Tibial nerve (tissue), 4 donors: ENCODE data around the gene NAPA. TPM values are rescaled to one million over a fixed set of nuclear protein-coding genes. Genes with fewer than 3 reads are reported as not detected.

Experiments
- DNase-seq, 2 donors: peaks; one replicate each; pipeline ENCODE4 v3.0.0-alpha.2; 2019; ENCODE audit warnings: low spot score in 2 of 2
- H3K27ac ChIP-seq, 4 donors: fragments of 200-600 bp; sonication (generic) in 3 of 4; one replicate each; pipeline ENCODE4 v1.5.1; 2017 to 2019; ENCODE audit warnings: mild to moderate bottlenecking in 1 of 4
- H3K27me3 ChIP-seq, 2 donors: fragments of 200-600 bp; sonication (generic) in 1 of 2; one replicate each; pipeline versions ENCODE4 v1.5.1 to v1.6.0; 2017 to 2019
- H3K36me3 ChIP-seq, 3 donors: fragments of 200-600 bp; sonication (generic); one replicate each; pipeline ENCODE4 v1.5.1; 2018 to 2019
- H3K4me1 ChIP-seq, 4 donors: fragments of 200-600 bp; sonication (generic) in 3 of 4; one replicate each; pipeline ENCODE4 v1.5.1; 2017 to 2019
- H3K4me3 ChIP-seq, 4 donors: fragments of 200-600 bp; sonication (generic) in 3 of 4; one replicate each; pipeline ENCODE4 v1.5.1; 2017 to 2019; ENCODE audit warnings: mild to moderate bottlenecking in 1 of 4, moderate library complexity in 1 of 4
- H3K9me3 ChIP-seq, 4 donors: fragments of 200-600 bp; sonication (generic) in 3 of 4; one replicate each; pipeline ENCODE4 v1.5.1; 2017 to 2019
- CTCF ChIP-seq, 5 experiments: fragments of 200-600 bp in 3 of 5; fragments of 450-650 bp in 2 of 5; sonication (generic) in 3 of 5; IDR thresholded peaks; one replicate each; pipeline ENCODE4 v1.5.1; 2016 to 2019; ENCODE audit warnings: antibody characterized with exemption in 5 of 5, mild to moderate bottlenecking in 3 of 5, moderate library complexity in 2 of 5
- EP300 ChIP-seq, 2 donors: sonication (generic); formaldehyde crosslinking; IDR thresholded peaks; one replicate each; pipeline ENCODE4 v1.6.1; 2017; ENCODE audit warnings: antibody characterized with exemption in 2 of 2, mild to moderate bottlenecking in 1 of 2
- POLR2A ChIP-seq, 2 donors: fragments of 450-650 bp; IDR thresholded peaks; one replicate each; pipeline ENCODE4 v1.6.1; 2017; ENCODE audit warnings: antibody characterized with exemption in 2 of 2, mild to moderate bottlenecking in 2 of 2, moderate library complexity in 2 of 2
- WGBS, 2 donors: methylation state at CpG; one replicate each; pipeline ENCODE4 v1.1.5; 2018; 5-methylcytosine and 5-hydroxymethylcytosine counted together
- total RNA-seq, 4 donors: library from RNA; depleted of rRNA; stranded (reverse); fragments of >200 nt; gene quantifications; one replicate each; pipeline ENCODE4 v1.1.0, GENCODE V29; 2016

The NAPA gene
- total RNA-seq, 4 donors from 2014 or later: 130 to 152 (median 138) TPM

- Histone ChIP-seq H3K9me3 (peaks cover 0 to 27% (median 6%) of the 10 kb centered on the region in 4 donors), H3K27me3 (peaks cover 0 to 84% of the 10 kb centered on the region in 2 donors), H3K27ac (no peak overlapping the region), H3K4me3 (no peak overlapping the region), H3K36me3 (no peaks in the 10 kb centered on the region), H3K4me1 (peaks cover 0 to 10% (median 0%) of the 10 kb centered on the region in 4 donors)
- TF ChIP-seq EP300 (IDR thresholded peaks at IDR 0.05) (no peak), CTCF (IDR thresholded peaks at IDR 0.05) (no peak), POLR2A (IDR thresholded peaks at IDR 0.05) (no peak)
- no peak for DNase-seq
- 88 to 90% methylated on average over 14 of the region's 14 CpGs for WGBS, 2 donors
Observed at GRCh38 chr19:47459477-47459876, 55.4 kb downstream of the NAPA start.

GRCh38 chr19:47458672-47459071, 56.2 kb downstream of the NAPA start:
- Histone ChIP-seq H3K27ac (no peak overlapping the region), H3K4me3 (no peak overlapping the region), H3K9me3 (peaks cover 0 to 27% (median 6%) of the 10 kb centered on the region in 4 donors), H3K36me3 (no peaks in the 10 kb centered on the region), H3K27me3 (peaks cover 0 to 92% of the 10 kb centered on the region in 2 donors), H3K4me1 (peaks cover 0 to 10% (median 0%) of the 10 kb centered on the region in 4 donors)
- no peak for TF ChIP-seq CTCF (IDR thresholded peaks at IDR 0.05)
- no peak for TF ChIP-seq EP300 (IDR thresholded peaks at IDR 0.05)
- TF ChIP-seq POLR2A (IDR thresholded peaks at IDR 0.05): no peak
- WGBS, 2 donors: 29 to 32% methylated on average over 5 of the region's 5 CpGs
- no peak for DNase-seq

DNA sequence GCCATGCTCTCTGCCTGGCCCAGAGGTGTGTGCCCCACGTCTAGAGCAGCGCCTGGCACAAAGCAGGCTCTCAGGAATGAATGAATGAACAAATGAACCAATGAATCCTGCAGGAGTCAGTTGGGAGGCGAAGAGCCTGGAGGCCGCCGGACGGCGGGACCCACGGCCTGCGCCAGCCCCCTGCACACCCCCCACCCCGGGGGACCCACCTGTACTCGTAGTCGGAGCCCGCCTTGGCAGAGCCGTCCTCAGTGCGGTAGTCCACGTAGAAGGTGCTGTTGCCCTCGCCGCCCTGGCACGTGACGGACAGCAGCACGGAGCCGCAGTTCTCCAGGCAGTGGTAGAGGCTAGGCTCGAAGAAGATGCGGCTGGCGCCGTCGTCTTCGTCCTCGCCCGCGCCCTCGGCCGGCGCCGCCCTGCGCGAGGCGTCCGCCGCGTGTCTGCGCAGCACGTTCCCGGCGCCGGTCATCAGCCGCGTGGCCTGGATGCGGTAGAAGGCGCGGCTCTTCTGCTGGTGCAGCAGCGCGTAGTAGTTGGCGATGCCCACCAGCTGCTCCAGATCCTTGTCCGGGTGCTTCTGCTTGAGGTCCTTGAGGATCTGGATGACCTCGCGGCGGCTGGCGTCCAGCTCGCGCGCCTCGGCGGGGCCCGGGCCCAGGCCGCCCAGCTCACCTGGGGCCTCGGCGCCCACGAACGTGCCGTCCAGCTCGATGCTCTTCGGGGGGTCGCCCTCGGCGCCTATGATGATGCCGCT, 58.0 kb downstream of the NAPA start:
- H3K9me3 ChIP-seq: peaks cover 0 to 27% (median 6%) of the 10 kb centered on the region in 4 donors
- H3K27ac ChIP-seq: no peak overlapping the region
- 28 to 34% methylated on average over 16 to 58 of the region's 77 CpGs for WGBS, 2 donors
- H3K36me3 ChIP-seq: no peaks in the 10 kb centered on the region
- peaks cover 0 to 82% of the 10 kb centered on the region in 2 donors for H3K27me3 ChIP-seq
- no peak for DNase-seq
- no peak overlapping the region for H3K4me3 ChIP-seq
- peaks cover 0 to 10% (median 0%) of the 10 kb centered on the region in 4 donors for H3K4me1 ChIP-seq
- TF ChIP-seq EP300 (IDR thresholded peaks at IDR 0.05) (no peak), POLR2A (IDR thresholded peaks at IDR 0.05) (no peak), CTCF (IDR thresholded peaks at IDR 0.05) (no peak)

- H3K36me3 ChIP-seq: no peaks in the 10 kb centered on the region
- peaks cover 0 to 21% (median 0%) of the 10 kb centered on the region in 4 donors for H3K4me1 ChIP-seq
- H3K27me3 ChIP-seq: peaks cover 3 to 71% of the 10 kb centered on the region in 2 donors
- TF ChIP-seq POLR2A (IDR thresholded peaks at IDR 0.05): no peak
- TF ChIP-seq EP300 (IDR thresholded peaks at IDR 0.05): no peak
- TF ChIP-seq CTCF (IDR thresholded peaks at IDR 0.05): no peak
- peaks cover 0 to 9% (median 1%) of the 10 kb centered on the region in 4 donors for H3K9me3 ChIP-seq
- no peak overlapping the region for H3K4me3 ChIP-seq
- H3K27ac ChIP-seq: no peak overlapping the region
- 61 to 63% methylated on average over 7 of the region's 7 CpGs for WGBS, 2 donors
- no peak for DNase-seq
Observed at GRCh38 chr19:47450478-47450877, 64.4 kb downstream of the NAPA start.

GRCh38 chr19:47448360-47448727, 66.5 kb downstream of the NAPA start:
- Histone ChIP-seq H3K9me3 (no peaks in the 10 kb centered on the region), H3K4me1 (peaks cover 0 to 23% (median 0%) of the 10 kb centered on the region in 4 donors), H3K4me3 (no peak overlapping the region), H3K36me3 (no peaks in the 10 kb centered on the region), H3K27ac (no peak overlapping the region), H3K27me3 (peaks cover 8 to 73% of the 10 kb centered on the region in 2 donors)
- DNase-seq: no peak
- WGBS, 2 donors: 30 to 34% methylated on average over 9 of the region's 9 CpGs
- TF ChIP-seq EP300 (IDR thresholded peaks at IDR 0.05) (no peak), POLR2A (IDR thresholded peaks at IDR 0.05) (no peak), CTCF (IDR thresholded peaks at IDR 0.05) (no peak)
